H1 (cell line): Measurements from ENCODE around the gene MGST2.

Experiments
- CEBPB ChIP-seq: IDR thresholded peaks from 2 replicates; pipeline ENCODE4 v1.6.1; 2012; ENCODE audit warnings: low read depth, low read length
- EZH2 ChIP-seq: fragments of 200-600 bp; sonication (generic); IDR thresholded peaks from 2 replicates; pipeline ENCODE4 v1.7.1; 2012; ENCODE audit warnings: low read depth, mild to moderate bottlenecking, moderate library complexity, low read length, inconsistent platforms; ENCODE audit not compliant: severe bottlenecking
- POLR2A ChIP-seq, 2 experiments: IDR thresholded peaks; 1 replicate in 1 of 2; 2 replicates in 1 of 2; pipeline ENCODE4 v1.6.1; 2011; ENCODE audit warnings: low read depth in 2 of 2, low read length in 2 of 2, mild to moderate bottlenecking in 2 of 2; ENCODE audit errors: control extremely low read depth in 1 of 2
- POLR2AphosphoS5 ChIP-seq: IDR thresholded peaks from 2 replicates; pipeline ENCODE4 v1.6.1; 2011; ENCODE audit warnings: low read depth, low read length
- RFX5 ChIP-seq: IDR thresholded peaks from 2 replicates; pipeline ENCODE4 v1.6.1; 2011; ENCODE audit warnings: low read depth, low read length, improper control_type of control experiment, borderline replicate concordance
- TAF7 ChIP-seq: optimal IDR thresholded peaks from 2 replicates; pipeline ENCODE3; 2011; ENCODE audit warnings: low read depth, mild to moderate bottlenecking, inconsistent platforms, low read length, moderate library complexity, borderline replicate concordance
- TF ChIP-seq, protein P1 (sequence below), 3 experiments: IDR thresholded peaks; 1 replicate in 2 of 3; 2 replicates in 1 of 3; pipeline versions ENCODE4 v1.5.1 to v1.6.1; 2011; ENCODE audit warnings: low read length in 3 of 3, mild to moderate bottlenecking in 3 of 3, inconsistent platforms in 2 of 3, low read depth in 1 of 3, moderate library complexity in 1 of 3; ENCODE audit not compliant: insufficient read depth in 1 of 3; ENCODE audit errors: control extremely low read depth in 1 of 3

- TF ChIP-seq POLR2A (IDR thresholded peaks at IDR 0.05; ENCODE audit: control extremely low read depth in 1 of 2, low read depth in 2 of 2, low read length in 2 of 2) (no peak), RFX5 (no peak), EZH2 (no peak), CEBPB (no peak), TAF7 (no peak), POLR2AphosphoS5 (no peak)
- TF ChIP-seq, protein P1, sequence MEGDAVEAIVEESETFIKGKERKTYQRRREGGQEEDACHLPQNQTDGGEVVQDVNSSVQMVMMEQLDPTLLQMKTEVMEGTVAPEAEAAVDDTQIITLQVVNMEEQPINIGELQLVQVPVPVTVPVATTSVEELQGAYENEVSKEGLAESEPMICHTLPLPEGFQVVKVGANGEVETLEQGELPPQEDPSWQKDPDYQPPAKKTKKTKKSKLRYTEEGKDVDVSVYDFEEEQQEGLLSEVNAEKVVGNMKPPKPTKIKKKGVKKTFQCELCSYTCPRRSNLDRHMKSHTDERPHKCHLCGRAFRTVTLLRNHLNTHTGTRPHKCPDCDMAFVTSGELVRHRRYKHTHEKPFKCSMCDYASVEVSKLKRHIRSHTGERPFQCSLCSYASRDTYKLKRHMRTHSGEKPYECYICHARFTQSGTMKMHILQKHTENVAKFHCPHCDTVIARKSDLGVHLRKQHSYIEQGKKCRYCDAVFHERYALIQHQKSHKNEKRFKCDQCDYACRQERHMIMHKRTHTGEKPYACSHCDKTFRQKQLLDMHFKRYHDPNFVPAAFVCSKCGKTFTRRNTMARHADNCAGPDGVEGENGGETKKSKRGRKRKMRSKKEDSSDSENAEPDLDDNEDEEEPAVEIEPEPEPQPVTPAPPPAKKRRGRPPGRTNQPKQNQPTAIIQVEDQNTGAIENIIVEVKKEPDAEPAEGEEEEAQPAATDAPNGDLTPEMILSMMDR (IDR thresholded peaks at IDR 0.05; ENCODE audit: control extremely low read depth in 1 of 3, insufficient read depth in 1 of 3, low read depth in 1 of 3, low read length in 3 of 3) = no peak
Observed at GRCh38 chr4:139663561-139664138, 2.0 kb upstream of the MGST2 start.
